ENCODE results near the gene LRRC74A.

The LRRC74A gene

GRCh38 chr14:76810953-76811400 is 15.2 kb upstream of the LRRC74A start:
- no peak for DNase-seq

GRCh38 chr14:76811561-76811960 is 14.6 kb upstream of the LRRC74A start:
- DNase-seq = no peak

GRCh38 chr14:76812093-76812421 is 14.2 kb upstream of the LRRC74A start:
- no peak for DNase-seq

GRCh38 chr14:76812422-76813383 is 13.5 kb upstream of the LRRC74A start, which contains the start of gene ANGEL1:
TSS of gene ANGEL1 (minus strand) at chr14:76812882. CDS start at chr14:76812827, 55 bp downstream.
- peak; percentile 92 for DNase-seq

DNA sequence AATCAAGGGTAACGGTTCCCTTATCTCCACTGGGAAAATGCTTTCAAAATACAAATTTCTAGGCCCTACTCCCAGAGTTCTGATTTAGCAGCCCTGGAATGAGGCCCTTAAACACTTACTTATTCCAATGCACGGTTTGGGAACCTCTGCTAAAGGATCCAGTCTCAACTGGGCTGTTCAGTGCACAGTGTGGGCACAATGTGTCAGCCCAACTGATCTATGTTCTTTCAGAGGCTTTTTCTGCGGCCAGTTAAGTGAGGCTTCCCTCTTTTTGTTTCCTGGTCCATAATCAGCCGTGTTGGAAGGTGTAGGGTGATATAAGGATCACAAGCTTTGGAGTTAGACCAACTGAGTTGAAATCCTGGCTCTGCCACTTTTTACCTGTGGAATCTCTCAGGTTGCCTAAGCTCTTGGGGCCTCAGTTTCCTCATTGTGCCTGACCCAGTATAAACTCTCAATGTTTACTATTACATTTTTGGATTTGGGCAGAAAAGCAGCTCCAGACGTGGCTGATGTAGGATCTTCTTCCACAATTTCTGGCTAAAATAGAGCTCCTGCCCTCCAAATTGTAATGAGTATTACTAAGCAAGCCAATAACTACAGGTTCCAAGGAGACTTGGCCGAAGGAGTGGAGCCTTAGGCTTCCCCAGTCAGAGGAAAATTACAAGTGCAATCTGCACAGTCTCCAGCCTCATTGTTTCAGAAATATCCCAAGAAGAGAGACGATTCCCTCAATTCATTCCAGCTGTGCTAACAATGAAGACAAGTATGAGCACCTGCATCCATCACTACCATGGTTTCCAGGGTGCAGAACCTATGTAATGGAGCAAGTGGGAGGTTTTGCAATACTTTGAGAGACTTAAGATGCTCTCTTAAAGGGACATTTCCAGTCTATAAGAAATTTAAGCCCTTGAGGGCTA is 11.2 kb upstream of the LRRC74A start:
- no peak for DNase-seq

DNA sequence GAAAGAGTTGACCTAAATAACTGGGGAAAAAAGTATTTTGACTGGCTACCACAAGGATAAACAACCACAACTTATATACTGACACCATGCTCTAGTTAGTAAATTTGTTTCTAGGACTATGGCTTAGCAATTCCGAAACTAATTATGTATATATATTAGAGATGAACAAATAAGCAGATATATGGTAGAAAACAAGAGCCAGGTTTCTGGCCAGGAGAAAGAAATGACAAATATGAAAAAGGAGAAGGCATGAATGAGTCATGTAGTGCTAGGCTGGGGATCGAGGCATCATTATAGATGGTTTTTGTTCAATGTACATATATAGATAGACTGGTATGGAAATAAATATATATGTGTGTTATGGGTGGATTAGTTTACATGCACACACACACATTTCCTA is 5.5 kb upstream of the LRRC74A start:
- DNase-seq = no peak

DNA sequence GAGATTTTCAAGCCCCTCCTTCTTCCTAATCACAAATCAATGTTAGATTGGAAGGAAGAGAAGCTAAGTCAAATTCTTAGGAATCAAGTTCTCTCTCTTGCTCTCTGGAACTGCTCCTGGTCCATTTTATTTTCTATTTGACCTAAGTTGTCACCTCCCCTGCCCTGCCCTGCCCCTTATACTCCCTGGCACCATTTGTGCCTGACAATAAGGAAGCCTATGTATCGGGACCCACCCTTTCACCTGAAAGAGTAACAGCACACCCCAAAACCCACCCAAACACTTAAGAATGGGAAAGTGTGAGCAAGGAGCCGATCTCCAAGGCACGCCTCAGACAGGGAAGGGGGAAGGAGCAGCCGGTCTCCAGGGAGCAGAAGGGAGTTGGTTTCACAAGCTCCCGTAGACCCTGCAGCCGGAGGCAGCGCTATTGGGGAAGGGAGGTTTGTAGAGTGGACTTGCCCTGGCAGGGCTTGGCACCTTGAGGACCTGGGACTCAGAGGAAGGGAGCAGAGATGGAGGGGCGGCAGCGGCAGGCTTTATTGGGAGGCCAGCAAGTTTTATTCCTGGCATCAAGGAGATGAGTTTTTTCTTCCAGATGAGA is 1.6 kb downstream of the LRRC74A start:
- DNase-seq = no peak

DNA sequence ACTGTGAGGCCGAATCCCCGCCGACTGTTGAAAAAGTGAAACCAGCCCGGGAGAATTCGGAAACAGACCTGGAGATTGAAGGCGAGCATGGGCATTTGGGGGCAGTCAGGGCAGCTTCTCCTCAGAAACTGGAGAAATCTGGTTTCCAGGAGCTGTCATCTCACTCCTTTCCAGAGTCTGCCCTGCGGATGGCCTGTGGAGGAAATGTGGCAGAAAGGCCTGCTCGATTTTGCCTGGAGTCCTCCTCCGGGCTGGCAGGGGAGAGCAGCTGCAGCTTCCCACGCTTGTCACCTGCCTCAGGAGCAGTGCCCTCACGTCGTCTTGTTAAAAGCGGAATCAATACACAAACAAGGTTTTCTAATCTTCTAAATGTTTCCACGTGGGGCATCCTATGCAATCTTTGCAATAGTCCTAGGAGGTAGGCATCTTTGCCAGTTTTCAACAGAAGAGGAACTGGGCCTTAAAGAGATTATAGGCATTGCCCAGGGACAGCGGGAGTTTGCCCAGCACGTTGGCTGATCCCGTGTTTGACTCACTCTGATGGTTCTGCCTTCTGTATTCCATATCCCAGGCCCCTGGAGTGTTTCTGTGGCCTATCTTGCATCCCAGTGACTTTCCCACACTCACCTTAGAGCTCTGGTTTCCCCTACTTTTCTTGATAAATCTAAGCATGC is 2.3 kb downstream of the LRRC74A start:
- DNase-seq = no peak

DNA sequence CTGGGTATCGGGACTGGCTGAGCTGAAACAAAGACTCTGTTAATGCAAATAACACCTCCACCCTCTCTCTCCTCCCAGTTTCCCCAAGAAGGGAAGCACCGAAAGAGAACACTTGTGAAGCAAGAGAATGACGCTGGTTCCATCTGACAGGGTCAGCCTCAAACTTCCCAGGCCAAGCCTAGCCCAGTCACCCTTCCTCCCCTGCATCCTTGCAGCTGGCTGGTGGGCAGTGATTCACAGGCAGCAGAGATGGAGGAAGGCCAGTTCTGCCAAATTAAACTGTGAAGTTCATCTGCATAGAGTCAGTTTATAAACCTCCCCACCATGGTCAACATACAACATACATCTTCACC is 2.8 kb downstream of the LRRC74A start:
- no peak for DNase-seq

DNA sequence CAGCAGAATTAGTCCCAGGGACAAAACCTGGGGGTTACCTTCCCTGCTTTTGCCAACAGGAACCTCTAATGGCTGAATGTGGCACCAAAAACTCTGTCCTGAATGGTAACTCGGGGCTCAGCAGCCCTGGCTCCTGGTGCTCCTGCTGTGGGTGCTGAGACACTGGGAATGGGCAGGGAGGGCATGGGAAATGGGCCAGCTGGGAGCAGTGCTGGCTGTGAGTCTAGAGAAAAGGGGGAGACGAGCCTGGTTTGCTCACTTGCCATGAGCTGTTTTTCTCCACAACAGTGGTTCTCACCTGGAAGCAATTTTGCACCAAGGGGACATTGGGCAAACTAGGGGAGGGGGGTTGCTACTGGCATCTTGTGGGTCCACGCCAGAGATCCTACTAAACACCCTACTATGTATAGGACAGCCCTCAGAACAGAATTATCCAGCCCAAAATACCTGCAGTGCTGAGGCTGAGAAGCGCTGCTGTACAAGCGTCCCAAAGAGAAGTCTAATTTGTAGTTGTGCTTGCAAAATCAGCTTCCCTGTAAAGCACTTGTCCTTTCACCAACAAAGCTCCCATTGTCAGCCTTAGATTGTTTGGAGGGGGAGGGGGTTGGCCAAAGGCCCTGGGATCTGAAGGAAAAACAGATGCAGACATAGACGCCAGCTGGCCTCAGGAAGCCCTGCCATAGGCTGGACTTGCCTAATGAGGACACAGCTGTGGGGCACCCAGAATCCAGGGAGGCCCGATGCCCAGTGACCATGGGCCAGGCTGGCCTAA is 3.6 kb downstream of the LRRC74A start:
- DNase-seq = no peak

GRCh38 chr14:76830556-76830955 is 4.3 kb downstream of the LRRC74A start:
- DNase-seq = no peak

- no peak for DNase-seq
Measured at GRCh38 chr14:76832503-76832988, 6.3 kb downstream of the LRRC74A start.

- no peak for DNase-seq
Measured at GRCh38 chr14:76833011-76833410, 6.8 kb downstream of the LRRC74A start.

- DNase-seq = no peak
Measured at GRCh38 chr14:76834241-76834661, 8.0 kb downstream of the LRRC74A start.

DNA sequence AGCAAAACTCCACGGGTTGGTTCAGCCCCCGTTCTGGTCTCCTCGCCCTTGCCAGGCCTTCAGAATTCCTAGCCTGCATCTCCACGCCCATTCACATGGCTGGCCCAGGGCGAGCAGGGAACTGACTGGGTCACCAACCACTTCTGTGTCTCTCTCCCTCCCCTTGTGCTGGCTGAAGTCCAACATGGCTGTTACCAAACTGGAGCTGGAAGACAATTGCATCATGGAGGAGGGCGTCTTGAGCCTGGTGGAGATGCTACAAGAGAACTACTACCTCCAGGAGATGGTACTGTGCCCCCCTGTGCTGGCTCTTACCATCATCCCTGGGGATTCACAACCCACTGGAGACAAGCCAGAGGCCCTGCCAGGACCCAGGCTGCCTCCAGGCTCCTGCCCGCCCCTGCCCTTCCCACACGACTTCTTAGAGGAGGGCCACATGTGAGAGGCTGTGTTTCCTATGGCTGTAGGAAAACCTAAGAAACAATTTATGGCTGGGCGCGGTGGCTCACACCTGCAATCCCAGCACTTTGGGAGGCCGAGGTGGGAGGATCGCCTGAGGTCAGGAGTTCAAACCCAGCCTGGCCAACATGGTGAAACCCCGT is 9.9 kb downstream of the LRRC74A start:
- DNase-seq = no peak

DNA sequence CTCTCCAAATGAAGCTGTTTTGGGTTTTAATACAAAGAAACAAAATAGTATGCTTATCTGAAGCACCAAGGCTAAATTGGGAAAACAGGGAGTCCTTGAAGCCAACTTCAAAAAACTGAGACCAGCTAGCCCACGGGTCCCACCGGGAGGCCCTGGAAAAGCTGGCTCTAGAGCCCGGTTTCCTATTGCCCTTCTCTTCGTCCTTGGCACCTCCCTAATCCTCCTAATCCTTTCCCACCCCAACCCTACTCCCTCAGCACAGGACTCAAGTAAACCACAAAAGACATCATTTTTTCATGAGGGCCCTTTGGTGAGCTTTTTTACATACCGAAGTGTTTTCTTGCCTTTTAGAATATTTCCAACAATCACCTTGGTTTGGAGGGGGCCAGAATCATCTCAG is 11.3 kb downstream of the LRRC74A start:
- DNase-seq = no peak

GRCh38 chr14:76842414-76842813 is 16.2 kb downstream of the LRRC74A start:
- DNase-seq = no peak

- no peak for DNase-seq
Measured at GRCh38 chr14:76844223-76844622, 18.0 kb downstream of the LRRC74A start.

DNA sequence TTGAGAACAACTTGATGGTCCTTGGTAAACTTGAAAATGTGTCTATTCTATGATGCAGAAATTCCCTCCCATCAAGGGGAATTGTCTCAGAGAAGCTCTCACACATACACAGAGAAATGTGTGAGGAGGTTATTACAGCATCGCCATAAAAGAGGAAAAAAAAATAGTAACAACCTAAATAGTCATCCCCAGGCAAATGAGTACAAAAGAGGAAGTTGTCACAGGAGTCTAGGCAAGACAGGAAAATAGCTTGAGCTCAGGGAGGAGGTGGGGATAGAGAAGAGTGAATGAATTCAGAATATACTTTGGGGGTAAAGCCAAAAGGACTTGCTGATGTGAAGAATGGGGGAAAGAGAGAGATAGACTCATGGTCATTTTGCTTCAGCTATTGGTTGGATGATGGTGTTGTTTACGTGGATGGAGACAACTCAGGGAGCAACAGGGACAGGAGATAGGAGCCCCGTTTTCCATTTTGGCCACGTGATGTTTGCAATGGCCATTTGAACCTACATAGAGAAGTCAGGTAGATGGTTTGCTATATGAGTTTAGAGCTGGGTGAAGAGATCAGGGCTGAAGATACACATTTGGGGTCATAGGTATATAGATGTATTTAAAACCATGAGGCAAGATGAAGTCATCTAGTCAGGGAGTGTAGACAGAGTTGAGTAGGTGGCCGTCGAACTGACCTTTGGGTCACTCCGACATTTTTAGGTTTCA is 20.3 kb downstream of the LRRC74A start:
- DNase-seq = no peak

- DNase-seq = no peak
Measured at GRCh38 chr14:76848879-76849278, 22.7 kb downstream of the LRRC74A start.

DNA sequence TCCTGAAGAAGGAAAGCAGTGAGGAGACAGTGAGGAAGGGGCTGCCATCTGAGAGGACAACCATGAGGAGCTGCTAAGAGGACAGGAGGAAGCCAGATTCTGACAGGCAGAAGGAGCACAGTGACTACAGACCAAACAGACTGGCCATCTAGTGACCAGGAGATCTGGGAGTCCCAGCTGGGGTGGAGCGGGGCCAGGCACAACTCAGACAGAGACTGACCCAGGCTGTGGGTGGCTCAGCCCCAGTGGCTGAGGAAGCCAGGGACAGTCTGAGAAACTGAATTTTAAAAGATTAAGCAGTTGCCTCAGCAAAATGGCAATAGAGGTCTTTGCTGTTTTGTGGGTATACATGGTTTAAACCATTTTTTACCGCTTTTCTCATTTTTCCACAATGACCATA is 28.9 kb downstream of the LRRC74A start:
- no peak for DNase-seq

Data from NCI-H774 (cell line).